Lung (tissue), 12 donors: ENCODE data around the gene CDKAL1. TPM values are rescaled to one million over a fixed set of nuclear protein-coding genes. Genes with fewer than 3 reads are reported as not detected.

Source experiments
- ATAC-seq: fragments of 200-7000 bp; cut with Tn5 transposase; one replicate; pipeline ENCODE4 v1.9.1; 2020; ENCODE audit warnings: moderate number of reproducible peaks; ENCODE audit not compliant: insufficient read depth, low FRiP score
- DNase-seq, 3 donors: peaks; one replicate each; pipeline ENCODE4 v3.0.0-alpha.2; 2013 to 2017
- H3K27ac ChIP-seq, 2 donors: one replicate each; pipeline ENCODE4 v1.5.1; 2013; ENCODE audit warnings: mild to moderate bottlenecking in 2 of 2, moderate library complexity in 2 of 2, control low read depth in 1 of 2, inconsistent platforms in 1 of 2, low read depth in 1 of 2, low read length in 1 of 2
- H3K27me3 ChIP-seq, 3 donors: one replicate each; pipeline ENCODE4 v1.5.1; 2013; ENCODE audit warnings: low read length in 2 of 3; ENCODE audit not compliant: control insufficient read depth in 3 of 3, insufficient read depth in 3 of 3
- H3K36me3 ChIP-seq, 4 donors: one replicate each; pipeline ENCODE4 v1.5.1; 2013; ENCODE audit warnings: low read length in 4 of 4, mild to moderate bottlenecking in 1 of 4, moderate library complexity in 1 of 4; ENCODE audit not compliant: control insufficient read depth in 4 of 4, insufficient read depth in 4 of 4
- H3K4me1 ChIP-seq, 5 donors: one replicate each; pipeline ENCODE4 v1.5.1; 2013; ENCODE audit warnings: low read length in 5 of 5, mild to moderate bottlenecking in 2 of 5, moderate library complexity in 1 of 5; ENCODE audit not compliant: control insufficient read depth in 5 of 5, insufficient read depth in 5 of 5
- H3K4me3 ChIP-seq: one replicate; pipeline ENCODE4 v1.5.1; 2013; ENCODE audit warnings: mild to moderate bottlenecking, control low read depth, moderate library complexity
- H3K9ac ChIP-seq, 2 donors: one replicate each; pipeline ENCODE4 v1.5.1; 2013; ENCODE audit warnings: low read length in 2 of 2, control low read depth in 1 of 2; ENCODE audit not compliant: insufficient read depth in 1 of 2
- H3K9me3 ChIP-seq, 4 donors: one replicate each; pipeline ENCODE4 v1.5.1; 2013; ENCODE audit warnings: low read length in 3 of 4, mild to moderate bottlenecking in 1 of 4, moderate library complexity in 1 of 4; ENCODE audit not compliant: control insufficient read depth in 4 of 4, insufficient read depth in 3 of 4
- CTCF ChIP-seq: IDR thresholded peaks from 2 replicates; pipeline ENCODE4 v1.5.1; 2012; ENCODE audit warnings: mild to moderate bottlenecking; ENCODE audit errors: control extremely low read depth, extremely low read depth
- WGBS, 2 donors: extraction: QIAGEN DNeasy Blood & Tissue Kit; methylation state at CpG; one replicate each; pipeline ENCODE4 v1.1.7; 2013; 5-methylcytosine and 5-hydroxymethylcytosine counted together
- polyA plus RNA-seq, 2 donors: library from polyadenylated mRNA; stranded (reverse); fragments of 200-250 nt; gene quantifications; one replicate each; pipeline ENCODE4 v1.2.1, GENCODE V29; 2013
- total RNA-seq, 2 donors: library from RNA; depleted of rRNA in 1 of 2; stranded (reverse); fragments of >200 nt in 1 of 2; gene quantifications; one replicate each; pipeline ENCODE4 v1.2.1, GENCODE V29; 2014 to 2021
- donor health status: control.
- donor health status: control.
- donor health status: Bipolar disorder and iron deficiency.
- donor health status: healthy.
- donor health status: DM: yes; HTN: yes; CAD: no.

Gene CDKAL1
- total and polyA plus RNA-seq, 4 donors, result 4.0 to 39.0 (median 10.0) TPM

GRCh38 chr6:20814494-20814893 lies 280.2 kb downstream of the CDKAL1 start:
- Histone ChIP-seq H3K4me3 (no peak overlapping the region), H3K27ac (no peak overlapping the region), H3K27me3 (no peaks in the 10 kb centered on the region), H3K4me1 (peaks cover 0 to 31% (median 12%) of the 10 kb centered on the region in 5 donors), H3K36me3 (peaks cover 0 to 2% (median 0%) of the 10 kb centered on the region in 4 donors), H3K9ac (no peak overlapping the region), H3K9me3 (no peaks in the 10 kb centered on the region)
- TF ChIP-seq CTCF, result no peak
- WGBS, 2 donors, result 91 to 94% methylated on average over 4 of the region's 4 CpGs
- no peak for ATAC-seq
- no peak for DNase-seq

DNA sequence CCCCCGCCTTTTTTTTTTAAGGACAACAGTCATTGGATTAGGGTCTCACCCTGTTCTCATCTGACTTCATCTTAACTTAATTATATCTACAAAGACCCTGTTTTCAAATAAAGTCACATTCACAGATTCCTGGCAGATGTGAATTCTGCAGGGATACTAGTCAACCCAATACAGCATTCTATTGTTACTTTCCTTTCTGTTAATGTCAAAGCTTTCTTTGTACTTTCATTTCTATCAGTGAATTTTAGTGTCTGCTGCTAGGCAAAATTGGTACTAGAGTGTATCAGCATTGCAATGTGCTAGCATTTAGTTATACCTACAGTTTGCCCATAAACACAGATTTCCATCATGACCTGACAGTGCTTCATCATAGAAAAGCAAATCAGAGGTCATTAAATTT lies 281.9 kb downstream of the CDKAL1 start:
- H3K27me3 ChIP-seq, result no peaks in the 10 kb centered on the region
- ATAC-seq (no peak), DNase-seq (no peak)
- peaks cover 0 to 2% (median 0%) of the 10 kb centered on the region in 4 donors for H3K9me3 ChIP-seq
- TF ChIP-seq CTCF, result no peak
- no peak overlapping the region for H3K4me3 ChIP-seq
- peaks cover 0 to 15% (median 6%) of the 10 kb centered on the region in 5 donors for H3K4me1 ChIP-seq
- H3K36me3 ChIP-seq, result peaks cover 0 to 2% (median 0%) of the 10 kb centered on the region in 4 donors
- no CpG with 5 or more reads among the region's 1 CpG for WGBS, 2 donors
- H3K27ac ChIP-seq, result no peak overlapping the region
- H3K9ac ChIP-seq, result no peak overlapping the region

GRCh38 chr6:20817806-20818320 lies 283.6 kb downstream of the CDKAL1 start:
- Histone ChIP-seq H3K36me3 (peaks cover 0 to 1% (median 0%) of the 10 kb centered on the region in 4 donors), H3K9me3 (peaks cover 0 to 3% (median 0%) of the 10 kb centered on the region in 4 donors), H3K4me3 (no peak overlapping the region), H3K4me1 (peaks cover 0 to 12% (median 2%) of the 10 kb centered on the region in 5 donors), H3K9ac (no peak overlapping the region), H3K27me3 (no peaks in the 10 kb centered on the region), H3K27ac (no peak overlapping the region)
- no peak for TF ChIP-seq CTCF
- DNase-seq, result no peak
- 93 to 95% methylated on average over 2 of the region's 2 CpGs for WGBS, 2 donors
- ATAC-seq, result no peak

- no peak for DNase-seq
- Histone ChIP-seq H3K27me3 (no peaks in the 10 kb centered on the region), H3K36me3 (peaks cover 0 to 2% (median 0%) of the 10 kb centered on the region in 4 donors), H3K9ac (no peak overlapping the region), H3K4me1 (peaks cover 0 to 12% (median 2%) of the 10 kb centered on the region in 5 donors), H3K9me3 (peaks cover 0 to 3% (median 2%) of the 10 kb centered on the region in 4 donors), H3K27ac (no peak overlapping the region), H3K4me3 (no peak overlapping the region)
- 86 to 99% methylated on average over 7 of the region's 7 CpGs for WGBS, 2 donors
- ATAC-seq, result no peak
- TF ChIP-seq CTCF, result no peak
Observed at GRCh38 chr6:20819774-20820400, 285.6 kb downstream of the CDKAL1 start.
